ENCODE data around the gene C5orf52. TPM values are rescaled to one million over a fixed set of nuclear protein-coding genes. Genes with fewer than 3 reads are reported as not detected.
"Not testable (repeated sequence)": the region's sequence is repeated elsewhere in the genome, so short reads cannot be mapped to it uniquely, and the experiment has no call there.

Gene C5orf52
- total RNA-seq, 2 donors from 2014 or later = not detected

DNA sequence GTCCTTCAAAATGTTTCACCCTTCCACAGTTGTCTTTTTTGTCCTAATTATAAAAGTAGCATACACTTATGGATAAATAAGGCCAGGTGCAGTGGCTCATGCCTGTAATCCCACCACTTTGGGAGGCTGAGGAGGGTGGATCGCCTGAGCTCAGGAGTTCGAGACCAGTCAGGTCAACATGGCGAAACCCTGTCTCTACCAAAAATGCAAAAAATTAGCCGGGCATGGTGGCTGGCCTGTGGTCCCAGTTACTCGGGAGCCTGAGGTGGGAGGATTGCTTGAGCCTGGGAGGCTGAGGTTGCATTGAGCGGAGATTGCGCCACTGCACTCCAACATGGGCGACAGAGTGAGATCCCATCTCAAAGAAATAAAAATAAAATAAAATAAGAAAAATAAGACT is 1.6 kb downstream of the C5orf52 start:
- intact Hi-C loops (cut with DNase I) = no loop called here
- DNase-seq (ENCODE audit: low spot score) = no peak

DNA sequence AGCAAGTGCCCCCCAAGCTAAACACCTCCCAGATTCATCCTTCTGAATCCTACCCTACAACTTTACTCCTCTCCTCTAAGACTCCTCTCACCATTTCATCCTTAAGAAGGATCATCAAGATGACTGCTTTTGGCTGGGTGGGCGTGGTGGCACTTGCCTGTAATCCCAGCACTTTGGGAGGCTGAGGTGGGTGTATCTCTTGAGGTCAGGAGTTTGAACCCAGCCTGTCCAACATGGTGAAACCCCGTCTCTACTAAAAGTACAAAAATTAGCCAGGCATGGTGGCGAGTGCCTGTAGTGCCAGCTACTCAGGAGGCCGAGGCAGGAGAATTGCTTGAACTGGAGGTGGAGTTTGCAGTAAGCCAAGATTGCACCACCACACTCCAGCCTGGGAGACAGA is 3.0 kb downstream of the C5orf52 start:
- intact Hi-C loops (cut with DNase I); DNase-seq (ENCODE audit: low spot score): not testable (repeated sequence)

DNA sequence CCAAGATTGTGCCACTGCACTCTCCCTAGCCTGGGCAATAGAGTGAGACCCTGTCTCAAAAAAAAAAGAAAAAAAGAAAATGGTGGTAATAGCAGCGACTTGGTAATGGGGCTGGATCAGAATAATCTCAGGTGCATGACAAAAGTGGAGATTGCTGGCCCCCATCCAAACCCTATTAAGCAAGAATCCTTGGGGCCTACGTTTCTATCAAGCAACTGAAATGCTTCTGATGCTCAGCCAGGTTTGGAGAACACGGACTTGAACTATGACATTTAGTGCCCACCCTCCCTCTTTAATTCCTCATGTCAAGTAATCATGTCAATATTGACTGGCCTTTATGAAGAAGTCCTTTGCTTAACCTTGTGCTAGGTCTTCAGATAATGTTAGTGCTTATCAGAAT is 6.6 kb downstream of the C5orf52 start:
- DNase-seq (ENCODE audit: low spot score) = no peak
- intact Hi-C loops (cut with DNase I) = no loop called here

DNA sequence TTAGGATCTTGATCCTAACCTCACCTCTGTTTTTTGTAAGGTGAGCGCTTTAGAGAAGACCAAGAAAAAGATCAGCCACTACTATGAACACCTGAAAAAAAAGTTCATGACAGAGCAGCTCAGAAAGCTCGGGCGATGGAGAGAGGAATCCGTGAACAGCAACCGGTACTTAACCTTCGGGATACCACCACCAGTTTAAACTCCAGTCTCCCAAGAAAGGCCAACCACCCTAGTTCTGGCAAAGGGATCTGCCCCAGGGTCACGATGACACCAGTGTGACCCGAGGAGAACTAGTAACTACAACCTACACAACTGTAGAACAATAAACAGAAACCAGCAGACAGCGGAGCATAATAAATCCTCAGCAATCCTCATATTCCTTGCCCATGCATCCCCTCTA is 8.5 kb downstream of the C5orf52 start:
- DNase-seq (ENCODE audit: low spot score) = no peak
- intact Hi-C loops (cut with DNase I) = no loop called here

DNA sequence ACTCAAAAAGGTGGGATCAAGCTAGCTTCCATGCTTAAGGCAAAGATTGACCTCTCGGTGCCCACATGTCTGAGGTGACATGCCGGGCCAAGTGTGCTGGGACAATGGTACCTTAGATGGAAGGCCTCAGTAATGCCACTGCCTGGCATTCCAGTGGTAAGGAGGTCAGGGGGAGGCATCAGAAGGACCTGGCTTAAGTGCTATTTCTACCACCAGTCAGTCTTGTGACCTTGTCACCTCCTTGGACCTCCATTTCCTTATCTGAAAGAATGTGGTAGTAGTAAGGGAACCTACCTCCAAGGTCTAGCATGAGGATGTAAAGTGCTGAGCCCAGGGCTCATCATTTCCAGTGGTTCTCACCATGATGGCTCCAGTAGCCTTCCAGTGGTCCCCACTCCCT is 8.9 kb downstream of the C5orf52 start:
- no peak for DNase-seq (ENCODE audit: low spot score)
- intact Hi-C loops (cut with DNase I) = no loop called here

DNA sequence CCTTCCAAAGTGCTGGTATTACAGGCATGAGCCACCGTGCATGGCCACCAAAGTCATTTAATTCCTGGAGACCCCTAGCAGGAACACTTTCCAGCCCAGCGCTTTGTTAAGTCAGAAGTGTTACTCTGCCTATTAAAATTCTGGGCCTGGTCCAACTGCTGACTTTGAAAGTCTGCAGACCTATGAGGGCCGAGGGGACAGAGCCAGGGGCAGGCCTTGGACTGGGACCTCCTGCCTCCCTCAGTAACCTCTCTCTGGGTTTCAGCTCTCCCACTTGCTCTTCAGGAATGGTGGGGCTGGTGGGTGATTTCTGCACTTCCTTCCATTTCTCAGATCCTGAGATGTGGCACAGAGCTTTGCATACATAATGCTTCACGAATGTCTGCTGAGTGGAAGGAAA is 9.7 kb downstream of the C5orf52 start:
- no peak for DNase-seq (ENCODE audit: low spot score)

DNA sequence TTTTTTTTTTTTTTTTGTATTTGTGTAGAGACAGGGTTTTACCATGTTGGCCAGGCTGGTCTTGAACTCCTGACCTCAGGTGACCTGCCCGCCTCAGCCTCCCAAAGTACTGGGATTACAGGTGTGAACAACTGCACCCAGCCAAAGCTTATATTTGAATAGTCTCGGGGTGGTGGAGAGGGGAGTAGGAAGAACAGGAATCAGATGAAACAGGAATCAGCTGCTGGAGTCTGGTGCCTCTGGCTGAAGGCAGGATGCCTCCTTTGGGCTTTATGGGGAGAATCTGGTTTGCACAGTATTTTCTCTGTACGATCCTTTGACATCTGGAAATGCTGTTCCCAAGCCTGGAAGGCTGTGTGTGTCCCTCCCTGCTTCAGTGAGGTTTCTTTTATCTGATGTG is 10.9 kb downstream of the C5orf52 start:
- DNase-seq (ENCODE audit: low spot score) = no peak
- intact Hi-C loops (cut with DNase I) = loop anchor here in 1 of 2 donors (2.0 kb wide), 1 partner anchor 25 kb away; no protein-coding TSS in a partner anchor

More for the DNA sequence above, 9.7 kb downstream of the C5orf52 start:
- intact Hi-C loops (cut with DNase I) = no loop called here

DNA sequence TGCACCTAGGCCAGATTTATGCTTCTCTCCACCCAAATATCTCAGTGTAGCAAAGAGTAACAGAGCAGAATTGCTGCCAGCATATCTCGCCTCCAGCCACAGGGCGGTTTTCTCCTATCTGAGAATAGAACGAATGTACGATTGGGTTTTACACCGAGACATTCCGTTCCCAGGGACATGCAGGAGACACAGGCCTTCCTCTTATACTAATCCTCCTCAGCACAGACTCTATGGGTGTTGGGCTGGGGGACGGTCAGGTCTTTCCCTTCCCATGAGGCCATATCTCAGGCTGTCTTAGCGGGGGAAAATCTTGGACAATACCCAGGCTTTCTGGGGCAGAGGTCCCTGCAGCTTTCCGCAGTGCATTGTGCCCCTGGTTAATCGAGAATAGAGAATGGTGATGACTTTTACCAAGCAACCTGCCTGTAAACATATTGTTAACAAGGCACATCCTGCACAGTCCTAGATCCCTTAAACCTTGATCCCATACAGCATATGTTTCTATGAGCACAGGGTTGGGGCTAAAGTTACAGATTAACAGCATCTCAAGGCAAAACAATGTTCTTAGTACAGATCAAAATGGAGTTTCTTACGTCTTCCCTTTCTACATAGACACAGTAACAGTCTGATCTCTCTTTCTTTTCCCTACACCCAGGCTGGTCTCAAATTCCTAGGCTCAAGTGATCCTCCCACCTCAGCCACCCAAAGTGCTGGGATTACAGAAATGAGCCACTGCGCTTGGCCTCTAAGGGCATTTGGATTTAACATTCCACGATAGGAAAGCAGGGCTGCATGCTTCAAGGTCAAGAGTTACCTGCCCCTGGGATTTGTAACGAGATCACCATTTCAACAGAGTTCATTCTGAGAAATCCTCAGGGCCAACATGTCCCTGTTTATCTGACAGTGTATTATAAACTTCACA is 15.2 kb downstream of the C5orf52 start:
- DNase-seq (ENCODE audit: low spot score); intact Hi-C loops (cut with DNase I): not testable (repeated sequence)

DNA sequence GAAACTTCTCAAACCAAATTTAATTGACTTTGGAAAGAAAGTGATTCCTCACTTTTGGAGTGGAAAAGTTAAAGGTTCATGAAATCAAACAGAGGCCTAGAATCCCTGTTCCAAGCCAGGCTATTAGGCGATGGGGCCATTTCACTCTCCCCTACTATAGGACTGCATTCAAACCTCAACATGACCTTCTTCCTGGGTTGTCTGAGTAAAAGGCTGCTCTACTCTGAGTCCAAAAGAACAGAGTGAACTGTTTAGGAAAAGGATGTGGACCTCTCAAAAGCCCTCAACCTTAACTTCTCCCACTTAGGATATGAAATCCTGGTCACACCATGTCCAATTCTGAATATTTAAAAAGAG is 15.8 kb downstream of the C5orf52 start:
- intact Hi-C loops (cut with DNase I) = no loop called here
- DNase-seq (ENCODE audit: low spot score) = no peak

DNA sequence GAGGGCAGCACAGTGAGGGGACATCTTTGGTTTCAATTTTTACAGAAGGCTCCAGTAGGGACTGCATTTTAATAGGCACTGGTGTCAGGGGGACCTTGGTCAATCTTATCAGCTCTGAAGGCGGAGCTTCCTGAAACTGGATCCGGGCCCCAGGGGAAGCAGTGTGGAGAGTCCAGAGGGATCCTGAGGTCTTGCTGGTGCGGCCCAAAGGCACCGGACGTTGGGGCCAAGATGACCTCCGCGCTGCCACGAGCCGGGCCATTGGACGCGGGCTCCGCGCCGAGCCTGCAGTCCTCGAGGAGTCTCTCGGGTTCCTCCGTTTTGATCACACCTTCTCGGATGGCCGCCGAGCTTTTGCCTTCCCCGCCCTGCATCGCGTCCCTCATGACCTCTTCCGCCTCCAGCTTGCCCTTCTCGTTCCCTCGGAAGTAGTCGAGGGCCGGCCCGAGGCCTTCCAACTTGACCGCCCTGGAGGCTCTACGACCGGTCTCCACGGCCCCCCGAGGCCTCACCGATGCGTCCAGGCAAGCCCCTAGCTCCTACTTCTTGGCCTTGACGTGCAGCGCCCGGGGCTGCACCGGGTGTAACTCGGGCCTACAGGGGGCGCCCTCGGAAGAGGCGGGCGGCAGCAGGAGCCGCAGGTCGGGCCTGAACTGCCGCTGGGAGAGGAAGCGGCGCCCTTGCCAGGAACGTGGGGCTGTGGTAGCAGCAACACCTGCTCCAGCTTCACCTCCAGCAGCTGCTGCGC is 18.8 kb downstream of the C5orf52 start:
- DNase-seq (ENCODE audit: low spot score) = no peak
- intact Hi-C loops (cut with DNase I) = loop anchor here in 1 of 2 donors (5.0 kb wide), 1 partner anchor 408 kb away; no protein-coding TSS in a partner anchor

DNA sequence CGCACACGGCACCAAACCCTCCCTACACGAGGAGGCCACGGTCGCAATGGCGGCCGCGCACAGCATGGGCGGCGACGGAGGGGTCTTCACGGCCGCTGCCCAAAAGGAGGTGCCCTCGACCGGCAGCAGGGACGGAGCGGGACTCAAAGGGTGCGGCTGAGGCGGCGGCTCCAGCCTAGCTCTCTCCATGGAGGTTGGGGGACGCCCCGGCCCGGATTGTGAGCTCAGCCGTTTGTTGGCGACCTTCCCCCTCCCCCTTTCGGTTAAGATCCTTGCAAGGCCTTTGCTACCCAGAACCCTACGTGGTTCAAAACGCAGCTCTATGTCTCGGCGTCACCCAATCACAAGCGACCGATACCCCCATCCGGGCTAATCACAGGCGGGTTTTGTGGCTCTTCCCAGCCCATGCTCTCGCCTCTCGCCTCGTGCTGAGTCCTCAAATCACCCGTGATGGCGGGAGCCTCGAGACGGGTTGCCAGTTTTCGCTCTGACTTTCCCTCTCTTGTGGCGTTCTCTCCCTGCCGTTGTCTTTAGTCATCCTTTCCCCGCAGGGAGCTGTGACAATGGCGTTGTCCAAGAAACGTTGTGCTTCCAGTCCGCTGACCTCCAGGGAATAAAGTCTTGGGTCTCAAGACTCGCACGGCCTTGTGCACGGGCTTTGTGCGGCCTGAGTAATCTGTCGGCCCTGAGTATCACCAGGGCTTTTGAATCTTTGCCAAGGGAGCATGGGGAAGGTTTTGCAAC is 19.5 kb downstream of the C5orf52 start:
- no peak for DNase-seq (ENCODE audit: low spot score)
- intact Hi-C loops (cut with DNase I) = loop anchor here in 1 of 2 donors (5.0 kb wide), 1 partner anchor 409 kb away; no protein-coding TSS in a partner anchor

DNA sequence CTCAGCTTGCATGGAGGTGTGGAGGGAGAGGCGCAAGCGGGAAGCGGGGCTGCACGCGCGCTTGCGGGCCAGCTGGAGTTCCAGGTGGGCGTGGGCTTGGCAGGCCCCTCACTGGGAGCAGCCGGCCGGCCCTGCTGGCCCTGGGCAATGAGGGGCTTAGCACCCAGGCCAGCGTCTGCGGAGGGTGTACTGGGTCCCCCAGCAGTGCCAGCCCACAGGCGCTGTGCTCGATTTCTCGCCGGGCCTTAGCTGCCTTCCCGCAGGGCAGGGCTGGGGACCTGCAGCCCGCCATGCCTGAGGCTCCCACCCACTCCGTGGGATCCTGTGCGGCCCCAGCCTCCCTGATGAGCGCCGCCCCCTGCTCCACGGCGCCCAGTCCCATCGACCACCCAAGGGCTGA is 22.5 kb downstream of the C5orf52 start:
- DNase-seq (ENCODE audit: low spot score) = not testable (repeated sequence)
- intact Hi-C loops (cut with DNase I) = loop anchor here in 1 of 2 donors (5.0 kb wide), 1 partner anchor 412 kb away; no protein-coding TSS in a partner anchor

DNA sequence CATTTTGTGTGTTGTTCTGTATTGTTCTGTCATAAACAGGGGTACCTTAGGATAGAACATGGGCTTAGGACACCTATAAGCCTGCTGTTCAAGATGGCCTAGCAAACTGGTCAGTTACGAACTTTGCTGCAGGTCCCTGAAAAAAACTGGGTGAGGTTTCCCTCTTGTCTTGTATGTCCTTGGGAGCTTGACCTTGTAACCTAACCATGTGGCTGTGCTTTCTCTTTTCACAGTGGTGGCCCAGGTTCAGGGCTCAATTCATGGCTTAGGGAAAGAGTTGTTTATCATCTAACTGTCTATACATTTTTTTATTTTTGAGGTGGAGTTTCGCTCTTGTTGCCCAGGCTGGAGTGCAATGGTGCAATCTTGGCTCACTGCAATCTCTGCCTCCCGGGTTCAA is 24.8 kb downstream of the C5orf52 start:
- intact Hi-C loops (cut with DNase I); DNase-seq (ENCODE audit: low spot score): not testable (repeated sequence)

DNA sequence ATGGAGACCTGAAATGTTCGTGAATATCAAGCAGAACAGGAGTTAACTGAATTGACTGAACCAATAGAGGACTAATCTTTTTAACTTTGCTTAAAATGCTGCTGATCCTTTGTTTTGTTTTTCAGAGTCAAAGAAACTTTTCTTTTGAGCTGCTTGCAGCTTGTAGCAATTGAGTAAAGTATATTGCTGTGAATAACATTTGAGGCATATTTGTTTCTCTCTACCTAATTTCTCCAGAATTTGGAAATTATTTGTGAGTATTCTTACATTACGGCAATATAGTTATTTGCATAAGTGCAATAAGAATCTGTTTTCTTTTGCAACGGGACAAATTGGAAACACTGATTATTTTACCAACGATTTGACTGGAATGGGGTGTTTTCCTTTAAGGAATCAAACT is 27.3 kb downstream of the C5orf52 start:
- DNase-seq (ENCODE audit: low spot score); intact Hi-C loops (cut with DNase I): not testable (repeated sequence)

DNA sequence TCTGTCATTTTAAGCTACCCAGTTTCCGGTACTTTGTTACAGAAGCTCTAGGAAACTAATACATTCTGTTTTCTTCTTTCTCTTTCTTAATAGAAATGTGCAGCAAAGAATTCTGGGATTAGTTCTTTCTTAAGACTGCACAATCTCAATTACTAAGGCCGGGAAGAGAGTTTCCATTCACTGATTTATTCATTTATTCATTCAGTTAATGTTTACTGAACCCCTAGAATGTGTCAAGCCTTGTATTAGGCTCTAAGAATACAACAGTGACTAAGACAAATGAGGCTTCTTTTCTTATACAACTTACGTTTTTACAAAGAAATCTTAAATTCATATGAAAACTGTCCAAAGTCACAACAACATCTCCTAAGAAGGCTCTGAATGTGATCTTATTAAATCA is 32.4 kb downstream of the C5orf52 start:
- intact Hi-C loops (cut with DNase I) = loop anchor here in 1 of 2 donors (5.0 kb wide), 1 partner anchor 536 kb away; the partner anchor contains the start of gene GARIN3
- no peak for DNase-seq (ENCODE audit: low spot score)

DNA sequence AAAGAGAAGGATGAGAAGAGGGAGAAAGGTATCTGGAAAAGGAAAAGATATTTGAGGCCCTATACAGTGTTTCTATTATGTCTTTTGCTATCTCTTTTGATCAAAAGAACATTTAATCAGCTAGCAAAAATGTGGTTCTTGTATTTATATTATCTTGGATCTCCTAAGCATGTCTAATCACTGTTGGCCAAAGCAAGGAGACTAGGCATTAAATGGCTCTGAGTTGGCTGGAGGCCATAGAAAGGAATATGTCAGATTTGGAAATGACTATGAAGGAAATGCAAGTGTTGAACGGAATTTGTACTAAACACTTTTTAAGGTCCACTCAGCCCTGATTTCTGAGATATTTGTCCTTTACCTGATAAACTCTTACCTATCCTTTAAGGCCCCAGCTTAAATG is 37.5 kb downstream of the C5orf52 start:
- no peak for DNase-seq (ENCODE audit: low spot score)
- intact Hi-C loops (cut with DNase I) = no loop called here

DNA sequence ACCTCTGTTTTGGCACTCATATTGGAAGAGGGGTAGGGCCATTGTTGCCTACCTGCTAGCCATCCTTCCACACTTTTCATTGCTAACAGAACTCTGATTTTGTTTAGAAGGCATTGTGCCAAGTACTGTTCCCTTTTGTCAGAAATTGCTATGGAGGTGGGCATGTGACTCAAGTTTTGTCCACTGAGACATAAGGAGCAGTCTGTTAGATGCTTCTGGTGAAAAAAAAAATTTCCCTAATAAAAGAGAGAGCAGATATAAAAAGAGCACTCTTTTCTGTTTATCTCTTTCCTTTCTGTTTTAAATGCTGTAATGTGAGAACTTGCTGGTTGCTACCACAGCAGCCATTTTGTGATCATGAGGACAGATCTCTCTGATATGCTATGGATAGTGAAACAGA is 38.0 kb downstream of the C5orf52 start:
- DNase-seq (ENCODE audit: low spot score) = no peak
- intact Hi-C loops (cut with DNase I) = no loop called here

DNA sequence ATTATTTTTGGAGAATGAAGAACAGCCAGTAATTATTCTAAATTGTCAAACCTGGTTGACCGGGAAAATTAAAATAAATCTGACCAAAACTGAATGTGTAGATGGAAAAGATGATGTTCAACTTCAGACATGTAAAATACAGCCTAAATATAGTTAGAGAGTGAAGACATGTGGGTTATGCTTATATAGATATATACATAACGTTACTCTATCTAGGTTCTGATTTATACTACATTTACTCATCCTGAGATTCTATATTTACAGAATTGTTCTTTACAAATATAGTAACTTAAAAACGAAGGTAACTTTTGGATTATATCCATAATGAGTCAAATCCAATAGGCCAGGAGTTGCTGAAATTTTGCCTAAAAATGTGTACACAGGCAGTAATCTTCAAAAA is 39.1 kb downstream of the C5orf52 start:
- intact Hi-C loops (cut with DNase I) = loop anchor here in 1 of 2 donors (10.0 kb wide), 2 partner anchors 226 to 346 kb away; no protein-coding TSS in a partner anchor
- no peak for DNase-seq (ENCODE audit: low spot score)

DNA sequence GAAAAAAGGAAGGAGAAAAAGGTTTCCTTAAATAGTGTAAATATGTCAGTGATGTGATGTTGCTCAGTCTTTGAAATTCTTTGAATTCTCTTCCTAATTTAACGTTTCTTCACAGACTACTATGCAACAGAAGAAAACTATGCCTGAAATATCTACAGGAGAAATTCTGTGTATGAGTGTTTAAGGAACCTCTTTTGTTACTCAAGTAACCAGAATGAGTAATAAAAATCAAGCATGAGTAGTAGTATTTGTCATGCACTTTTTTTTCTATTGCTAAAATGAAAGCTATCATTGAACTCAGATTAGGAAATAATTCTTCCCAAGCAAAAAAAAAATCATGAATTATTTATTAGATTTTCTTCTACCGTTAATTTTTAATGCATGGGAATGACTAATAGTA is 39.5 kb downstream of the C5orf52 start:
- no peak for DNase-seq (ENCODE audit: low spot score)
- intact Hi-C loops (cut with DNase I) = loop anchor here in 1 of 2 donors (10.0 kb wide), 2 partner anchors 226 to 346 kb away; no protein-coding TSS in a partner anchor
